COLO829 (cell line): ENCODE measurements around the gene CREB3L2.
A peak's percentile ranks its signal among the peaks of the same experiment; 100 is the strongest.
"Not testable (repeated sequence)": the region's sequence is repeated elsewhere in the genome, so short reads cannot be mapped to it uniquely, and the experiment has no call there.

Source experiments
- DNase-seq: peaks from one replicate; pipeline ENCODE4 v3.0.0; 2012; ENCODE audit warnings: low spot score

CREB3L2 gene

GRCh38 chr7:137987968-137988367 is 13.9 kb downstream of the CREB3L2 start:
- DNase-seq: no peak

- no peak for DNase-seq
These were observed 14.3 kb downstream of the CREB3L2 start for GRCh38 chr7:137987563-137987962.

- no peak for DNase-seq
These were observed 14.9 kb downstream of the CREB3L2 start for GRCh38 chr7:137987018-137987349.

- no peak for DNase-seq
These were observed 15.5 kb downstream of the CREB3L2 start for GRCh38 chr7:137986252-137987017.

GRCh38 chr7:137985897-137986251 is 16.0 kb downstream of the CREB3L2 start:
- no peak for DNase-seq

GRCh38 chr7:137985253-137985896 is 16.5 kb downstream of the CREB3L2 start:
- DNase-seq: no peak

GRCh38 chr7:137984181-137985041 is 17.5 kb downstream of the CREB3L2 start:
- no peak for DNase-seq

GRCh38 chr7:137983323-137984008 is 18.4 kb downstream of the CREB3L2 start:
- peak; percentile 73 for DNase-seq

- not testable (repeated sequence) for DNase-seq
These were observed 19.5 kb downstream of the CREB3L2 start for GRCh38 chr7:137982394-137982793.

GRCh38 chr7:137981668-137982067 is 20.2 kb downstream of the CREB3L2 start:
- DNase-seq: no peak

GRCh38 chr7:137981175-137981574 is 20.7 kb downstream of the CREB3L2 start:
- no peak for DNase-seq

- no peak for DNase-seq
These were observed 21.6 kb downstream of the CREB3L2 start for GRCh38 chr7:137980308-137980707.

- DNase-seq: peak; percentile 88
These were observed 23.2 kb downstream of the CREB3L2 start for GRCh38 chr7:137978464-137979237.

GRCh38 chr7:137977173-137977572 is 24.7 kb downstream of the CREB3L2 start:
- no peak for DNase-seq

- no peak for DNase-seq
These were observed 25.2 kb downstream of the CREB3L2 start for GRCh38 chr7:137976696-137977095.

- no peak for DNase-seq
These were observed 25.7 kb downstream of the CREB3L2 start for GRCh38 chr7:137976232-137976631.

- DNase-seq: no peak
These were observed 26.1 kb downstream of the CREB3L2 start for GRCh38 chr7:137975768-137976167.

- peak; percentile 97 for DNase-seq
These were observed 26.7 kb downstream of the CREB3L2 start for GRCh38 chr7:137975221-137975620.

GRCh38 chr7:137974766-137975165 is 27.1 kb downstream of the CREB3L2 start:
- DNase-seq: no peak

- DNase-seq: peak; percentile 99
These were observed 31.5 kb downstream of the CREB3L2 start for GRCh38 chr7:137970253-137970975.

- no peak for DNase-seq
These were observed 32.1 kb downstream of the CREB3L2 start for GRCh38 chr7:137969828-137970227.
